B cell (primary cell): Measurements from ENCODE around the gene ARAP2. TPM values are rescaled to one million over a fixed set of nuclear protein-coding genes. Genes with fewer than 3 reads are reported as not detected.

Experiments used
- ATAC-seq: fragments of 200-7000 bp; cut with Tn5 transposase; one replicate; pipeline ENCODE4 v1.10.0; 2021; ENCODE audit warnings: low read depth, mild to moderate bottlenecking, moderate number of reproducible peaks, moderate library complexity
- CTCF ChIA-PET: fragments of 350-600 bp; sonication (Branson Sonifier 250); formaldehyde crosslinking; loops from one replicate; lab custom pipeline; 2021; ENCODE audit warnings: antibody characterized with exemption, inconsistent platforms; lab: Charles Lee
- POLR2A ChIA-PET: fragments of 350-600 bp; sonication (Branson Sonifier 250); formaldehyde crosslinking; loops from one replicate; lab custom pipeline; 2021; ENCODE audit warnings: antibody characterized with exemption; lab: Charles Lee
- DNase-seq: peaks from one replicate; pipeline ENCODE4 v3.0.0; 2013
- H2AFZ ChIP-seq: 2 replicates; pipeline ENCODE4 v1.6.1; 2012; ENCODE audit warnings: mild to moderate bottlenecking, low read depth, low read length; ENCODE audit not compliant: insufficient read depth, poor library complexity, severe bottlenecking
- H3K27ac ChIP-seq, 2 donors: 1 replicate in 1 of 2; 2 replicates in 1 of 2; pipeline ENCODE4 v1.5.1; 2012 to 2013; ENCODE audit warnings: low read length in 2 of 2, mild to moderate bottlenecking in 2 of 2, moderate library complexity in 1 of 2
- H3K27me3 ChIP-seq, 4 experiments: fragments of 200-600 bp in 1 of 4; sonication (generic) in 1 of 4; replicated peaks in 1 of 4; 1 replicate in 2 of 4; 2 replicates in 2 of 4; pipeline versions ENCODE4 v1.6.1 to v1.7.0; 2013 to 2016; ENCODE audit warnings: low read length in 3 of 4, mild to moderate bottlenecking in 2 of 4, mixed read lengths in 1 of 4, moderate library complexity in 1 of 4; ENCODE audit not compliant: insufficient read depth in 4 of 4, control insufficient read depth in 3 of 4; ENCODE audit errors: control extremely low read depth in 1 of 4
- H3K36me3 ChIP-seq, 2 experiments: replicated peaks in 1 of 2; 1 replicate in 1 of 2; 2 replicates in 1 of 2; pipeline versions ENCODE4 v1.6.1 to v1.7.1; 2013; ENCODE audit warnings: low read length in 1 of 2; ENCODE audit not compliant: insufficient read depth in 2 of 2, control insufficient read depth in 1 of 2; ENCODE audit errors: control extremely low read depth in 1 of 2, extremely low read depth in 1 of 2
- H3K4me1 ChIP-seq, 2 donors: fragments of 200-600 bp in 1 of 2; sonication (generic) in 1 of 2; 1 replicate in 1 of 2; 2 replicates in 1 of 2; pipeline versions ENCODE4 v1.5.1 to v1.6.1; 2013 to 2017; ENCODE audit warnings: low read length in 2 of 2; ENCODE audit not compliant: control insufficient read depth in 2 of 2, insufficient read depth in 2 of 2
- H3K4me2 ChIP-seq: replicated peaks from 2 replicates; pipeline ENCODE3; 2012; ENCODE audit warnings: mild to moderate bottlenecking, low read depth, low read length; ENCODE audit not compliant: poor library complexity, severe bottlenecking
- H3K4me3 ChIP-seq, 5 experiments: fragments of 200-600 bp in 1 of 5; sonication (generic) in 1 of 5; 1 replicate in 3 of 5; 2 replicates in 2 of 5; pipeline versions ENCODE4 v1.5.1 to v1.7.0; 2011 to 2016; ENCODE audit warnings: low read length in 4 of 5, mild to moderate bottlenecking in 4 of 5, low read depth in 2 of 5, control low read depth in 1 of 5, moderate library complexity in 1 of 5; ENCODE audit not compliant: insufficient read depth in 1 of 5; ENCODE audit errors: control extremely low read depth in 1 of 5, extremely low read depth in 1 of 5
- H3K79me2 ChIP-seq: fragments of 200-600 bp; sonication (generic); one replicate; pipeline ENCODE4 v1.6.0; 2016; ENCODE audit warnings: low read length; ENCODE audit not compliant: control insufficient read depth, insufficient read depth
- H3K9ac ChIP-seq: fragments of 200-600 bp; sonication (generic); 2 replicates; pipeline ENCODE4 v1.6.1; 2017; ENCODE audit warnings: mild to moderate bottlenecking, low read length, moderate library complexity
- H3K9me3 ChIP-seq, 3 donors: one replicate each; pipeline versions ENCODE4 v1.6.1 to v1.7.1; 2013; ENCODE audit warnings: low read length in 2 of 3; ENCODE audit not compliant: control insufficient read depth in 2 of 3, insufficient read depth in 1 of 3; ENCODE audit errors: control extremely low read depth in 1 of 3
- H4K20me1 ChIP-seq: 2 replicates; pipeline ENCODE4 v1.6.0; 2012; ENCODE audit warnings: mild to moderate bottlenecking, low read length; ENCODE audit not compliant: insufficient read depth, control insufficient read depth, poor library complexity, severe bottlenecking
- H3K27ac Mint-ChIP-seq: one replicate; pipeline ENCODE4 v1.8.0; 2021; ENCODE audit warnings: mixed read lengths
- H3K27me3 Mint-ChIP-seq: one replicate; pipeline ENCODE4 v1.8.0; 2021; ENCODE audit warnings: mixed read lengths
- H3K4me1 Mint-ChIP-seq: one replicate; pipeline ENCODE4 v1.8.0; 2021; ENCODE audit warnings: mixed read lengths
- H3K4me3 Mint-ChIP-seq: one replicate; pipeline ENCODE4 v1.8.0; 2021; ENCODE audit warnings: mixed read lengths
- H3K9me3 Mint-ChIP-seq: one replicate; pipeline ENCODE4 v1.8.0; 2022; ENCODE audit warnings: mixed read lengths; ENCODE audit not compliant: insufficient read depth
- CTCF ChIP-seq: fragments of 200-600 bp; IDR thresholded peaks from one replicate; pipeline ENCODE4 v1.8.0; 2022; ENCODE audit warnings: antibody characterized with exemption, mild to moderate bottlenecking
- EZH2 ChIP-seq: IDR thresholded peaks from 2 replicates; pipeline ENCODE4 v1.6.1; 2012; ENCODE audit warnings: borderline replicate concordance, low read depth, mild to moderate bottlenecking, moderate library complexity, low read length; ENCODE audit not compliant: insufficient read depth, poor library complexity, severe bottlenecking
- WGBS: methylation state at CpG from one replicate; pipeline ENCODE4 v1.1.5; 2013; ENCODE audit warnings: missing lambda C conversion rate; ENCODE audit not compliant: insufficient coverage; 5-methylcytosine and 5-hydroxymethylcytosine counted together
- intact Hi-C: fragments of 100-400 bp; cut with micrococcal nuclease; formaldehyde crosslinking; loops from one replicate; pipeline ENCODE4 v1.10.0; 2022
- polyA minus RNA-seq: library from RNA; depleted of rRNA, polyadenylated mRNA; stranded (reverse); fragments of >200 nt; gene quantifications from 2 replicates; pipeline ENCODE4 v1.2.3, GENCODE V29; 2012
- polyA plus RNA-seq: library from polyadenylated mRNA; depleted of rRNA; stranded (reverse); fragments of >200 nt; gene quantifications from 2 replicates; pipeline ENCODE4 v1.2.3, GENCODE V29; 2012
- total RNA-seq, 2 donors: library from RNA; stranded (reverse); fragments of 120-200 nt in 1 of 2; gene quantifications; 1 replicate in 1 of 2; 2 replicates in 1 of 2; pipeline versions ENCODE4 v1.2.3 to v1.2.4, GENCODE V29; 2013 to 2022

The ARAP2 gene
- total RNA-seq (88.0 and 89.0 TPM in 2 replicates), polyA plus RNA-seq (13.2 and 18.3 TPM in 2 replicates), polyA minus RNA-seq (25.1 and 25.6 TPM in 2 replicates)
- 102 TPM for total RNA-seq (2013)

- TF ChIP-seq EZH2 (no peak), CTCF (no peak)
- ATAC-seq = peak; percentile 81
- Mint-ChIP-seq H3K9me3 (no peaks in the 10 kb centered on the region), H3K27me3 (no peaks in the 10 kb centered on the region), H3K4me3 (peak within 1 kb of the TSS; percentile 96), H3K27ac (peak within 1 kb of the TSS; percentile 95), H3K4me1 (peaks cover 41% of the 10 kb centered on the region)
- Histone ChIP-seq H4K20me1 (no peaks in the 10 kb centered on the region), H3K9me3 (no peaks in the 10 kb centered on the region), H3K79me2 (peaks cover 48% of the 10 kb centered on the region), H3K4me1 (peaks cover 18 to 22% of the 10 kb centered on the region in 2 donors), H3K9ac (peak within 1 kb of the TSS; percentile 87), H3K4me3 (peak within 1 kb of the TSS; percentile 79 to 96 (median 87)), H2AFZ (peak within 1 kb of the TSS; percentile 86), H3K4me2 (peak within 1 kb of the TSS; percentile 84), H3K27ac (peak within 1 kb of the TSS; percentile 93 to 96), H3K27me3 (no peaks in the 10 kb centered on the region), H3K36me3 (no peaks in the 10 kb centered on the region)
- CTCF ChIA-PET = interaction anchor here (0.7 to 5.3 kb wide), 16 partner anchors 9 to 177 kb away, joined by 3 to 34 read pairs (median 4); no protein-coding TSS in a partner anchor
- DNase-seq = peak; percentile 88
- intact Hi-C loops = loop anchor here (1.0 to 10.0 kb wide), 6 partner anchors 11 to 1440 kb away; partner anchors contain the start of gene RELL1
- under 1% methylated on average over 80 of the region's 81 CpGs for WGBS
- POLR2A ChIA-PET = interaction anchor here (0.6 to 3.1 kb wide), 5 partner anchors 10 to 105 kb away, joined by 3 to 16 read pairs (median 5); no protein-coding TSS in a partner anchor
Measured at GRCh38 chr4:36244257-36245082, at the start of gene ARAP2. TSS of gene ARAP2 (minus strand) at chr4:36244514. CDS start at chr4:36229486, 15,028 bp downstream.
